GM06990 (cell line): ENCODE measurements around the gene BSND.

ENCODE experiments used
- DNase-seq: peaks from one replicate; pipeline ENCODE4 v3.0.0-alpha.2; 2011; ENCODE audit not compliant: insufficient read length; ENCODE audit errors: extremely low read depth
- H3K27me3 ChIP-seq: replicated peaks from 2 replicates; pipeline ENCODE4 v1.6.0; 2011; ENCODE audit warnings: low read length; ENCODE audit not compliant: control insufficient read depth, insufficient read depth
- H3K36me3 ChIP-seq: 2 replicates; pipeline ENCODE4 v1.5.1; 2011; ENCODE audit warnings: low read length; ENCODE audit not compliant: control insufficient read depth, insufficient read depth
- H3K4me3 ChIP-seq: replicated peaks from 2 replicates; pipeline ENCODE4 v1.5.1; 2011; ENCODE audit warnings: low read depth, mild to moderate bottlenecking, control low read depth, low read length
- TF ChIP-seq, protein P1 (sequence below): IDR thresholded peaks from 2 replicates; pipeline ENCODE4 v1.5.1; 2011; ENCODE audit warnings: low read length, control low read depth, mild to moderate bottlenecking, inconsistent platforms; ENCODE audit not compliant: insufficient read depth, poor library complexity, severe bottlenecking

The BSND gene

DNA sequence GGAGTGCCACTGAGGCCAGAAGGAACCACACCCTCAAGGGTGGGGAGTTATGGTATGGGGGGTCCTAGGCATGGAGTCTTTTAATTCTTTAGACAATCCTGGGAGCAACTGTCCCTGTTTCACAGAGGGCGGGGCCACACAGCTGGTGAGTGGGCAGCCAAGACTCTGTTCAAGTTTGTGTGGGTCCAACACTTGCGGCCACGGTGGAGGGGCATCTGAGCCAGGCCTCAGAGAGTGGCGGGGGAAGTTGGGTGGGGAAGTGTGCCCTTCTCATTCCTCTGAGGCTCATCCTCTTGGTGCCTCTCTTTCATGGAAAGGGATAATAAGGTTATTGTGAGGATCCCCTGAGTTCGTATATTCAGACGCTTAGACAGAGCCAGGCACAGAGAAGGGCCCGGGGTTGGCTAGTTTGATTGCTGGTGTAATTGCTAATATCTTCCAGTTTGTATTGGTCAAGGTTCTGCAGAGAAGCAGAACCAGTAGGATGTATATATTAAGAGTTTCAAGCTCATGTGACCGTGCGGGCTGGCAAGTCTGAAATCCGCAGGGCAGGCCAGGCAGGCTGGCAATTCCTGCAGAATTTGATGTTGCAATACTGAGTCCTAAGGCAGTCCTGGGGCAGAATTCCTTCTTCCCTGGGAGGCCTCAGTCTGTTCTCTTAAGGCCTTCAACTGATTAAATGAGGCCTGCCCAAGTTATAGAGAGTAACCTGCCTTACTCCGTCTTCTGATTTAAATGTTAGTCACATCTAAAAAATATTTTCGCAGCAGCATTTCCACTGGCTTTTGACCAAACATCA is 56.5 kb downstream of the BSND start:
- H3K36me3 ChIP-seq = no peaks in the 10 kb centered on the region
- TF ChIP-seq, protein P1, sequence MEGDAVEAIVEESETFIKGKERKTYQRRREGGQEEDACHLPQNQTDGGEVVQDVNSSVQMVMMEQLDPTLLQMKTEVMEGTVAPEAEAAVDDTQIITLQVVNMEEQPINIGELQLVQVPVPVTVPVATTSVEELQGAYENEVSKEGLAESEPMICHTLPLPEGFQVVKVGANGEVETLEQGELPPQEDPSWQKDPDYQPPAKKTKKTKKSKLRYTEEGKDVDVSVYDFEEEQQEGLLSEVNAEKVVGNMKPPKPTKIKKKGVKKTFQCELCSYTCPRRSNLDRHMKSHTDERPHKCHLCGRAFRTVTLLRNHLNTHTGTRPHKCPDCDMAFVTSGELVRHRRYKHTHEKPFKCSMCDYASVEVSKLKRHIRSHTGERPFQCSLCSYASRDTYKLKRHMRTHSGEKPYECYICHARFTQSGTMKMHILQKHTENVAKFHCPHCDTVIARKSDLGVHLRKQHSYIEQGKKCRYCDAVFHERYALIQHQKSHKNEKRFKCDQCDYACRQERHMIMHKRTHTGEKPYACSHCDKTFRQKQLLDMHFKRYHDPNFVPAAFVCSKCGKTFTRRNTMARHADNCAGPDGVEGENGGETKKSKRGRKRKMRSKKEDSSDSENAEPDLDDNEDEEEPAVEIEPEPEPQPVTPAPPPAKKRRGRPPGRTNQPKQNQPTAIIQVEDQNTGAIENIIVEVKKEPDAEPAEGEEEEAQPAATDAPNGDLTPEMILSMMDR = no peak
- no peak for DNase-seq
- H3K27me3 ChIP-seq = no peaks in the 10 kb centered on the region
- H3K4me3 ChIP-seq = no peak overlapping the region

DNA sequence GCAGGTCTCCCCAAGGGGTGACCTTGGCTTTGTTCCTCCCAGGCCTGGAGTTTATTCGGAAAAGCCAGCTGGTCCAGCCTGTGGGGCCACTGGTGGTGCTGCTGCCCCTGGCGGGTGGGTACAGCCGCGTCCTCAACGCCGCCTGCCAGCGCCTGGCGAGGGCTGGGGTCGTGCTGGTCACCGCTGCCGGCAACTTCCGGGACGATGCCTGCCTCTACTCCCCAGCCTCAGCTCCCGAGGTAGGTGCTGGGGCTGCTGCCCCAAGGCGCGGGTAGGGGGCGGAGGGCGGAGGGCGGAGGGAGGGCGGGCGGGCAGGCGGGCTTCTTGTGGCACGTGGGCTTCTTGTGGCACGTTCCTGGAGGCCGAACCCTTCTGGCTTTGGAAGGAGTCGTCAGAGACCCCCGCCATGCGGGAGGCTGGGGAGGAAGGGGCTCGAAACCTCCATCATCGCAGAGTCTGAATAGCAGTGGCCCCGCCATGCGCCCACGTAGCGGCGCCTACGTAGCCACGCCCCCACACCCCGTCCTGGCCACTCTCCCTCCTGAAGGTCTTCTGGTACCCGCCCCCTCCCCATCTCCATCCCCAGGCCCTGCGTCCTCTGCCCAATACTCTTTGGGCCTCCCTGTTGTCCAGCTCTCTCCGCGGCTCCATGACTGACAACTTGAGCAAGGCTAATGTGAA is 57.4 kb downstream of the BSND start:
- no peak for DNase-seq

DNA sequence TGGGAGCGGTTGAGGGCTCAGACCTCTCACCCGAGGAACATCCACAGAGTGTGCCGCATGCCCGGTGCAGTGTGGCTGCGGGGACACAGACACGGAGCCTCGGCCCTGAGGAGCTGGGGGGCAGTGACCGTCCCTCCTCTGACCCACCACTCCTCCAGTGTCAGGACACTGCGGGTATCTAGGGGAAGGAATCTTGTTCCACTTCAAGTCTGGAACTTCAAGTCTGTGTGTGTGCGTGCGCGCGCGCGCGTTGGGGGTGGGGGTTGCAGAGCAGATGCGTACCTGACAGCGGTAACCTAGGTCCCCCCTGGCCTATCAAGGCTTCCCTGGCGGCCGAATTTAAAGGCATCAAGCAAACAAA is 57.9 kb downstream of the BSND start:
- DNase-seq = no peak
- Histone ChIP-seq H3K4me3 (no peak overlapping the region), H3K27me3 (no peaks in the 10 kb centered on the region), H3K36me3 (no peaks in the 10 kb centered on the region)
- TF ChIP-seq, protein P1 = no peak

More for the DNA sequence above, 57.4 kb downstream of the BSND start:
- no peaks in the 10 kb centered on the region for H3K27me3 ChIP-seq
- H3K36me3 ChIP-seq = no peaks in the 10 kb centered on the region
- TF ChIP-seq, protein P1 = no peak
- no peak overlapping the region for H3K4me3 ChIP-seq

DNA sequence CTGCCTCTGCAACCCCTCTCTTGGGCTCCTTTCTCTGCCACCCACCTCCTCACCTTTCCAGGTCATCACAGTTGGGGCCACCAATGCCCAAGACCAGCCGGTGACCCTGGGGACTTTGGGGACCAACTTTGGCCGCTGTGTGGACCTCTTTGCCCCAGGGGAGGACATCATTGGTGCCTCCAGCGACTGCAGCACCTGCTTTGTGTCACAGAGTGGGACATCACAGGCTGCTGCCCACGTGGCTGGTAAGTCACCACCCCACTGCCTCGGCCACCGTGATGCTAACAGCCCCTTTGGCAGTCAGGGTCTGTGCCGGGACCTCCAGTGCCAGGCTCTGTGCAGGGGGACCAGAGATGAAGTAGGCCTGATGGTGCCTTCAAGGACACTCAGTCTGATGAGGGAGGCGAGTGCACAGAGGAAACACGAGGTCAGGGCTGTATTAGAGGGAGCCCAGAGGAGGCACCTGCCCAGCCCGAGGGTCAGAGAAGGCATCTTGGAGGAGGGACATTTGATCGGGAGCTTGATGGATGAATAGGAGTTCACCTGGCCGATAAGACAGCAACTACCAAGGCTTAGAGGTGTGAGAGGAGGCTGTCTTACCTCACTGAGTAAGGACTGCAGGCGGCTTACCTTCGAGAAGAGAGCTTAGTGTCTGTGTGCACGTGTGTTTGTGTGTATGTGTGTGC is 58.7 kb downstream of the BSND start:
- Histone ChIP-seq H3K36me3 (no peaks in the 10 kb centered on the region), H3K4me3 (no peak overlapping the region), H3K27me3 (no peaks in the 10 kb centered on the region)
- no peak for DNase-seq
- TF ChIP-seq, protein P1 = no peak

DNA sequence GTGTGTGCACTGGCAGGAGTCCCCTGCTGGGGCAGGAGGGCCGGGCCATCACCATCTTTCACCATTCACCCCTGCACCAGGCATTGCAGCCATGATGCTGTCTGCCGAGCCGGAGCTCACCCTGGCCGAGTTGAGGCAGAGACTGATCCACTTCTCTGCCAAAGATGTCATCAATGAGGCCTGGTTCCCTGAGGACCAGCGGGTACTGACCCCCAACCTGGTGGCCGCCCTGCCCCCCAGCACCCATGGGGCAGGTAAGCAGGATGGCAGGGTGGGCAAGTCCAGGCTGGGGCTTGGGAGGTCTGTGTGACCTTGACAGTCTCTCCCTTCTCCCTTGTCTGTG is 59.2 kb downstream of the BSND start:
- no peak for DNase-seq
- Histone ChIP-seq H3K4me3 (no peak overlapping the region), H3K27me3 (no peaks in the 10 kb centered on the region), H3K36me3 (no peaks in the 10 kb centered on the region)
- TF ChIP-seq, protein P1 = no peak
